HepG2 (cell line): ENCODE measurements around the gene SIK2. TPM values are rescaled to one million over a fixed set of nuclear protein-coding genes. Genes with fewer than 3 reads are reported as not detected.

Experiments
- ATRX ChIP-seq: sonication (generic); formaldehyde crosslinking; IDR thresholded peaks from 2 replicates; pipeline ENCODE4 v1.4.0; 2020; ENCODE audit warnings: missing genetic modification reagents, borderline replicate concordance
- IKZF4 ChIP-seq: sonication (generic); formaldehyde crosslinking; IDR thresholded peaks from 2 replicates; pipeline ENCODE4 v1.5.1; 2020; ENCODE audit warnings: borderline replicate concordance, mild to moderate bottlenecking, low read depth, missing genetic modification reagents; ENCODE audit errors: not compliant biosample characterization
- KLF13 ChIP-seq: sonication (generic); formaldehyde crosslinking; IDR thresholded peaks from 2 replicates; pipeline ENCODE4 v1.4.0; 2020; ENCODE audit warnings: mild to moderate bottlenecking, missing genetic modification reagents
- KLF6 ChIP-seq: IDR thresholded peaks from 2 replicates; pipeline ENCODE4 v1.8.0; 2016; ENCODE audit warnings: missing biosample characterization, missing genetic modification reagents
- NCOA1 ChIP-seq: sonication (generic); formaldehyde crosslinking; IDR thresholded peaks from 2 replicates; pipeline ENCODE4 v1.9.0; 2021; ENCODE audit warnings: missing genetic modification reagents
- RXRA ChIP-seq: sonication (generic); formaldehyde crosslinking; IDR thresholded peaks from 2 replicates; pipeline ENCODE4 v1.5.1; 2020; ENCODE audit warnings: missing genetic modification reagents
- SKI ChIP-seq: fragments of 450-650 bp; IDR thresholded peaks from one replicate; pipeline ENCODE4 v1.6.1; 2018; ENCODE audit warnings: mild to moderate bottlenecking; ENCODE audit not compliant: partially characterized antibody
- ZNF33B ChIP-seq: sonication (generic); formaldehyde crosslinking; IDR thresholded peaks from 2 replicates; pipeline ENCODE4 v1.5.1; 2020; ENCODE audit warnings: mild to moderate bottlenecking, missing genetic modification reagents
- ZNF574 ChIP-seq: sonication (generic); formaldehyde crosslinking; IDR thresholded peaks from 2 replicates; pipeline ENCODE4 v1.4.0; 2020; ENCODE audit warnings: missing genetic modification reagents
- ZNF609 ChIP-seq: sonication (generic); formaldehyde crosslinking; IDR thresholded peaks from 2 replicates; pipeline ENCODE4 v1.4.0; 2020; ENCODE audit warnings: mild to moderate bottlenecking, missing genetic modification reagents, borderline replicate concordance
- ZNF652 ChIP-seq: IDR thresholded peaks from 2 replicates; pipeline ENCODE4 v1.6.1; 2016; ENCODE audit warnings: low read depth, borderline replicate concordance
- polyA plus RNA-seq, 8 experiments: library from polyadenylated mRNA; depleted of rRNA in 3 of 8; stranded (reverse) in 7 of 8; unstranded in 1 of 8; fragments of >200 nt; fragmentation: Illumina TruSeq in 4 of 8; extraction: Trizol in 4 of 8; gene quantifications; 2 replicates each; pipeline versions ENCODE4 v1.2.1 to v1.2.3, GENCODE V29; 2011 to 2016; ENCODE audit warnings: low read depth in 4 of 8, missing spikeins in 1 of 8, mixed read lengths in 1 of 8; ENCODE audit not compliant: insufficient read depth in 1 of 8
- total RNA-seq, 5 experiments: library from RNA; depleted of rRNA; stranded (reverse); fragments of >200 nt; fragmentation: Illumina TruSeq; extraction: Trizol; gene quantifications; 2 replicates each; pipeline ENCODE4 v1.2.3, GENCODE V29; 2016; ENCODE audit warnings: low read depth in 1 of 5

Gene SIK2
- total and polyA plus RNA-seq, 2 of the 13 experiments (the other 11 are each of a cell fraction or from before 2014, with no cell fraction given), result 8.1 to 15.4 TPM

GRCh38 chr11:111776398-111777093, 174.3 kb downstream of the SIK2 start (continued):
- TF ChIP-seq ZNF574 (CRISPR knock-in tag) (no peak), SKI (no peak), ZNF609 (CRISPR knock-in tag) (no peak), ZNF33B (CRISPR knock-in tag) (no peak), IKZF4 (CRISPR knock-in tag) (no peak), ZNF652 (CRISPR knock-in tag) (no peak), ATRX (CRISPR knock-in tag) (no peak), KLF13 (CRISPR knock-in tag) (no peak), RXRA (CRISPR knock-in tag) (no peak), KLF6 (CRISPR knock-in tag) (no peak), NCOA1 (CRISPR knock-in tag) (no peak)
